Measurements from ENCODE around the gene MRPL20.
A peak's percentile ranks its signal among the peaks of the same experiment; 100 is the strongest.

MRPL20 gene

GRCh38 chr1:1401457-1402010 lies 5.6 kb downstream of the MRPL20 start:
- H3K4me1 ChIP-seq (ENCODE audit: low read depth, poor library complexity, severe bottlenecking), result peaks cover 49% of the 10 kb centered on the region
- H3K9ac ChIP-seq, result no peak overlapping the region
- TF ChIP-seq CTCF (conservative IDR thresholded peaks at IDR 0.05; ENCODE audit: low read depth, low read length), result no peak
- no peak overlapping the region for H3K4me3 ChIP-seq (IDR thresholded peaks at IDR 0.05; ENCODE audit: insufficient read depth, low read depth, low read length)
- H3K4me2 ChIP-seq, result peak overlapping the region; percentile 83; the same call in 1 of the 2 replicates
- no peaks in the 10 kb centered on the region for H4K20me1 ChIP-seq (ENCODE audit: insufficient read depth)
- H3K27me3 ChIP-seq (ENCODE audit: insufficient read depth, low read depth), result no peaks in the 10 kb centered on the region
- no peak overlapping the region for H3K27ac ChIP-seq
- H3K79me2 ChIP-seq (ENCODE audit: insufficient read depth, low read depth), result peaks cover 76% of the 10 kb centered on the region
- H2AFZ ChIP-seq (ENCODE audit: low read depth), result no peak overlapping the region
- peaks cover 19% of the 10 kb centered on the region; the same call in 1 of the 2 replicates for H3K36me3 ChIP-seq (ENCODE audit: insufficient read depth)

GRCh38 chr1:1400576-1401456 lies 6.3 kb downstream of the MRPL20 start:
- Histone ChIP-seq H3K4me3 (IDR thresholded peaks at IDR 0.05; ENCODE audit: insufficient read depth, low read depth, low read length) (peak overlapping the region; percentile 93), H3K4me1 (ENCODE audit: low read depth, poor library complexity, severe bottlenecking) (peaks cover 47% of the 10 kb centered on the region), H2AFZ (ENCODE audit: low read depth) (no peak overlapping the region), H3K36me3 (ENCODE audit: insufficient read depth) (peaks cover 14% of the 10 kb centered on the region; the same call in 1 of the 2 replicates), H3K27me3 (ENCODE audit: insufficient read depth, low read depth) (no peaks in the 10 kb centered on the region), H4K20me1 (ENCODE audit: insufficient read depth) (no peaks in the 10 kb centered on the region), H3K9ac (peak overlapping the region; percentile 90; the same call in 1 of the 2 replicates), H3K27ac (peak overlapping the region; percentile 43; the same call in 1 of the 2 replicates), H3K79me2 (ENCODE audit: insufficient read depth, low read depth) (peaks cover 76% of the 10 kb centered on the region), H3K4me2 (peak overlapping the region; percentile 83)
- TF ChIP-seq CTCF (conservative IDR thresholded peaks at IDR 0.05; ENCODE audit: low read depth, low read length), result no peak

- Histone ChIP-seq H3K79me2 (ENCODE audit: insufficient read depth, low read depth) (peaks cover 74% of the 10 kb centered on the region), H3K4me3 (IDR thresholded peaks at IDR 0.05; ENCODE audit: insufficient read depth, low read depth, low read length) (peak overlapping the region; percentile 93), H3K27ac (peak overlapping the region; percentile 43), H4K20me1 (ENCODE audit: insufficient read depth) (no peaks in the 10 kb centered on the region), H2AFZ (ENCODE audit: low read depth) (peak overlapping the region; percentile 37; the same call in 1 of the 2 replicates), H3K27me3 (ENCODE audit: insufficient read depth, low read depth) (no peaks in the 10 kb centered on the region), H3K4me2 (peak overlapping the region; percentile 83), H3K4me1 (ENCODE audit: low read depth, poor library complexity, severe bottlenecking) (peaks cover 42% of the 10 kb centered on the region), H3K9ac (peak overlapping the region; percentile 90), H3K36me3 (ENCODE audit: insufficient read depth) (peaks cover 11% of the 10 kb centered on the region; the same call in 1 of the 2 replicates)
- no peak; the same call in 1 of the 2 replicates for TF ChIP-seq CTCF (conservative IDR thresholded peaks at IDR 0.05; ENCODE audit: low read depth, low read length)
These were observed 7.1 kb downstream of the MRPL20 start for GRCh38 chr1:1399872-1400575.

GRCh38 chr1:1399187-1399871 lies 7.8 kb downstream of the MRPL20 start, which contains the start of gene CCNL2:
Gene CCNL2 (minus strand): TSS chr1:1399335. CDS start chr1:1399306, 29 bp downstream.
- H3K27me3 ChIP-seq (ENCODE audit: insufficient read depth, low read depth), result no peaks in the 10 kb centered on the region
- peaks cover 16% of the 10 kb centered on the region; the same call in 1 of the 2 replicates for H3K36me3 ChIP-seq (ENCODE audit: insufficient read depth)
- no peaks in the 10 kb centered on the region for H4K20me1 ChIP-seq (ENCODE audit: insufficient read depth)
- H3K9ac ChIP-seq, result peak within 1 kb of the TSS; percentile 90
- H3K79me2 ChIP-seq (ENCODE audit: insufficient read depth, low read depth), result peaks cover 74% of the 10 kb centered on the region
- peak within 1 kb of the TSS; percentile 70 for H2AFZ ChIP-seq (ENCODE audit: low read depth)
- peak within 1 kb of the TSS; percentile 96 for H3K4me3 ChIP-seq (IDR thresholded peaks at IDR 0.05; ENCODE audit: insufficient read depth, low read depth, low read length)
- H3K4me1 ChIP-seq (ENCODE audit: low read depth, poor library complexity, severe bottlenecking), result peaks cover 41% of the 10 kb centered on the region
- peak within 1 kb of the TSS; percentile 94 for H3K4me2 ChIP-seq
- peak; percentile 49 for TF ChIP-seq CTCF (conservative IDR thresholded peaks at IDR 0.05; ENCODE audit: low read depth, low read length)
- peak within 1 kb of the TSS; percentile 60 for H3K27ac ChIP-seq
